MG63 (cell line): ENCODE data around the gene NR2C2. TPM values are rescaled to one million over a fixed set of nuclear protein-coding genes. Genes with fewer than 3 reads are reported as not detected.

Source experiments
- DNase-seq: peaks from one replicate; pipeline ENCODE4 v3.0.0-alpha.2; 2020
- H3K27me3 ChIP-seq: fragments of 250-450 bp; sonication (Bioruptor Pico); 2 replicates; pipeline ENCODE4 v1.5.1; 2020; ENCODE audit warnings: mild to moderate bottlenecking, moderate library complexity
- H3K36me3 ChIP-seq: fragments of 250-450 bp; sonication (Bioruptor Pico); 2 replicates; pipeline ENCODE4 v1.5.1; 2020; ENCODE audit warnings: mild to moderate bottlenecking, moderate library complexity
- H3K4me3 ChIP-seq: fragments of 250-450 bp; sonication (Bioruptor Pico); 2 replicates; pipeline ENCODE4 v1.5.1; 2020; ENCODE audit warnings: mild to moderate bottlenecking, moderate library complexity
- H3K9me3 ChIP-seq: fragments of 250-450 bp; sonication (Bioruptor Pico); 2 replicates; pipeline ENCODE4 v1.5.1; 2020; ENCODE audit warnings: mild to moderate bottlenecking, moderate library complexity
- total RNA-seq: library from RNA; depleted of rRNA; stranded (reverse); fragments of >200 nt; shearing (Covaris generic); gene quantifications from 2 replicates; pipeline ENCODE4 v1.2.3, GENCODE V29; 2014; ENCODE audit warnings: low replicate concordance

The NR2C2 gene
- total RNA-seq, 1 experiment from 2014 or later: 7.1 TPM

- Histone ChIP-seq H3K4me3 (no peak overlapping the region), H3K36me3 (peaks cover 4% of the 10 kb centered on the region), H3K9me3 (no peaks in the 10 kb centered on the region), H3K27me3 (no peaks in the 10 kb centered on the region)
- DNase-seq: no peak
Measured at GRCh38 chr3:15033103-15033502, 85.7 kb downstream of the NR2C2 start.

- no peaks in the 10 kb centered on the region for H3K9me3 ChIP-seq
- no peak for DNase-seq
- no peak overlapping the region for H3K4me3 ChIP-seq
- H3K36me3 ChIP-seq: peaks cover 17% of the 10 kb centered on the region
- H3K27me3 ChIP-seq: no peaks in the 10 kb centered on the region
Measured at GRCh38 chr3:15038306-15038705, 90.9 kb downstream of the NR2C2 start.

GRCh38 chr3:15040844-15041243 is 93.5 kb downstream of the NR2C2 start:
- DNase-seq: no peak
- Histone ChIP-seq H3K36me3 (peaks cover 19% of the 10 kb centered on the region), H3K4me3 (no peak overlapping the region), H3K9me3 (no peaks in the 10 kb centered on the region), H3K27me3 (no peaks in the 10 kb centered on the region)

GRCh38 chr3:15041950-15042349 is 94.6 kb downstream of the NR2C2 start:
- H3K27me3 ChIP-seq: no peaks in the 10 kb centered on the region
- peaks cover 21% of the 10 kb centered on the region for H3K36me3 ChIP-seq
- no peaks in the 10 kb centered on the region for H3K9me3 ChIP-seq
- no peak for DNase-seq
- H3K4me3 ChIP-seq: no peak overlapping the region

- DNase-seq: no peak
- Histone ChIP-seq H3K36me3 (peaks cover 23% of the 10 kb centered on the region), H3K27me3 (no peaks in the 10 kb centered on the region), H3K4me3 (no peak overlapping the region), H3K9me3 (no peaks in the 10 kb centered on the region)
Measured at GRCh38 chr3:15042936-15043335, 95.6 kb downstream of the NR2C2 start.

- H3K27me3 ChIP-seq: no peaks in the 10 kb centered on the region
- H3K9me3 ChIP-seq: no peaks in the 10 kb centered on the region
- DNase-seq: no peak
- H3K36me3 ChIP-seq: peaks cover 24% of the 10 kb centered on the region
- H3K4me3 ChIP-seq: no peak overlapping the region
Measured at GRCh38 chr3:15043408-15044171, 96.2 kb downstream of the NR2C2 start.

GRCh38 chr3:15044326-15044725 is 96.9 kb downstream of the NR2C2 start:
- DNase-seq: no peak
- Histone ChIP-seq H3K4me3 (no peak overlapping the region), H3K36me3 (peaks cover 26% of the 10 kb centered on the region), H3K27me3 (no peaks in the 10 kb centered on the region), H3K9me3 (no peaks in the 10 kb centered on the region)

GRCh38 chr3:15045667-15046066 is 98.3 kb downstream of the NR2C2 start:
- no peaks in the 10 kb centered on the region for H3K9me3 ChIP-seq
- no peak overlapping the region for H3K4me3 ChIP-seq
- H3K27me3 ChIP-seq: no peaks in the 10 kb centered on the region
- H3K36me3 ChIP-seq: peaks cover 30% of the 10 kb centered on the region
- no peak for DNase-seq

GRCh38 chr3:15049584-15049983 is 102.2 kb downstream of the NR2C2 start:
- DNase-seq: no peak
- no peaks in the 10 kb centered on the region for H3K27me3 ChIP-seq
- H3K9me3 ChIP-seq: no peaks in the 10 kb centered on the region
- no peak overlapping the region for H3K4me3 ChIP-seq
- peaks cover 29% of the 10 kb centered on the region for H3K36me3 ChIP-seq

GRCh38 chr3:15050405-15051092 is 103.2 kb downstream of the NR2C2 start:
- no peak for DNase-seq
- Histone ChIP-seq H3K4me3 (no peak overlapping the region), H3K36me3 (peaks cover 24% of the 10 kb centered on the region)

GRCh38 chr3:15051531-15051930 is 104.1 kb downstream of the NR2C2 start:
- H3K36me3 ChIP-seq: peaks cover 21% of the 10 kb centered on the region
- H3K9me3 ChIP-seq: no peaks in the 10 kb centered on the region
- no peaks in the 10 kb centered on the region for H3K27me3 ChIP-seq
- no peak overlapping the region for H3K4me3 ChIP-seq
- DNase-seq: peak; percentile 20

More at GRCh38 chr3:15050405-15051092, 103.2 kb downstream of the NR2C2 start:
- Histone ChIP-seq H3K9me3 (no peaks in the 10 kb centered on the region), H3K27me3 (no peaks in the 10 kb centered on the region)

- Histone ChIP-seq H3K36me3 (peaks cover 24% of the 10 kb centered on the region), H3K4me3 (no peak overlapping the region), H3K9me3 (no peaks in the 10 kb centered on the region), H3K27me3 (no peaks in the 10 kb centered on the region)
- DNase-seq: no peak
Measured at GRCh38 chr3:15052335-15053242, 105.2 kb downstream of the NR2C2 start.

GRCh38 chr3:15053541-15053940 is 106.2 kb downstream of the NR2C2 start:
- Histone ChIP-seq H3K4me3 (no peak overlapping the region), H3K9me3 (no peaks in the 10 kb centered on the region), H3K27me3 (no peaks in the 10 kb centered on the region), H3K36me3 (peaks cover 22% of the 10 kb centered on the region)
- DNase-seq: no peak

- Histone ChIP-seq H3K9me3 (no peaks in the 10 kb centered on the region), H3K27me3 (no peaks in the 10 kb centered on the region), H3K4me3 (no peak overlapping the region), H3K36me3 (peaks cover 16% of the 10 kb centered on the region)
- no peak for DNase-seq
Measured at GRCh38 chr3:15055019-15055557, 107.7 kb downstream of the NR2C2 start.

GRCh38 chr3:15056676-15057404 is 109.5 kb downstream of the NR2C2 start:
- Histone ChIP-seq H3K9me3 (no peaks in the 10 kb centered on the region), H3K27me3 (no peaks in the 10 kb centered on the region), H3K4me3 (no peak overlapping the region), H3K36me3 (peaks cover 14% of the 10 kb centered on the region)
- DNase-seq: no peak

GRCh38 chr3:15060029-15060428 is 112.6 kb downstream of the NR2C2 start:
- Histone ChIP-seq H3K9me3 (no peaks in the 10 kb centered on the region), H3K36me3 (peaks cover 10% of the 10 kb centered on the region), H3K27me3 (no peaks in the 10 kb centered on the region), H3K4me3 (no peak overlapping the region)
- no peak for DNase-seq
